Central memory CD4-positive, alpha-beta T cell (primary cell): ENCODE data around the gene CRYBG2.
"Not testable (repeated sequence)": the region's sequence is repeated elsewhere in the genome, so short reads cannot be mapped to it uniquely, and the experiment has no call there.

Experiments used
- DNase-seq: peaks from one replicate; pipeline ENCODE4 v3.0.0; 2022

Gene CRYBG2

DNA sequence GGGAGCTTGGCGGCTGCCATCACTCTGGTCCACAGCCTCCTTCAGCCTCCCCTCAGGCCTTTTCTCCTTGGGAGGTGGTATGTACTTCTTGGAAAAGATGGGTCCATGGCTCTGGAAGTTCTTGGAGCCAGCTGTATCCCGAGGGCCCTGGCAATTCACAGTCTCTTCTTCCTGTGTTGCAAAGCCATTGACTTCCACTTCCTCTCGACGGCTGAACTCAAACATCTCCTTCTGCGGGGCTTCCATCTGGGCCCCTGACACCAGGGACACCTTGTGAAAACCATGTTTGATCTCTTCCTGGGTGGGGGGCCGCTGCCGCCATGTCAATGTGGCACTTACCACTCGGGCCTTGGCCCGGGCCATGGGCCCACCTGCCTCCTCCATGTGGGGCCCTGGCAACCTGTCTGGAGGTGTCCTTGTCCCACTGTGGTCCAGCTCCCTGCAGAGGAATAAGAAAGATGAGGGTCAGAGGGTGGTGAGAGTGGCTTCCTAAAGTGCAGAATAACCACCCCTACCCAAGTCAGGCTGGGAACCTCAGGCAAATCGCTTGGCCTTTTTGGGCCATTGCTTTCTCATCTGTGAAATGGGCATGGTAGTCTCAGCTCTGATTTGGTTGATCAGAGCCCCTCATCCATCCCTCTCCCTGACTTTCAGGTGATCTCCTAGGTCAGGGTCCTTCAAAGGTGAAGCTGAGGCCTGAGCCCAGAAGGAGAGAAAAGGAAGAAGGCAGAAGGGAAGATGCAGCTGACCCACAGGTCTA, 7.5 kb downstream of the CRYBG2 start:
- no peak for DNase-seq

DNA sequence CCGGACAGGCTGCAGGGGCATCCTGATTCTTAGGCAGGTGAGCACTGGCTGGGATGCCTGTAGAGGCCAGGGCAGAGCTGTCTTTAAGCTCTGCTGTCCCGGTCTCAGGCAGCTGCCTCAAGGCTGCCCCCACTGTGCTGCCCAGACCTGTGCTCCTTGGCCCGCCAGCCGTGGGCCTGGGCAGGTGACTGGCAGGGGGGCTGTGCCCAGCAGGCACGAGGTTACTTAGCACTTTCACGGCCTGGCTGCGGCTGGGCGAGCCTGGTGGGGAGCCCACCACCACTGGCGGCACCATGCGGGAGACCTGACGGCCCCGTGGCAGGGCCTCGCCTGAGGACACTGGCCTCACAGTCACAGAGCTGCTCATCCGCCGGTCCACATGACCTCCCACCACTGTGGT, 8.2 kb downstream of the CRYBG2 start:
- DNase-seq: no peak

DNA sequence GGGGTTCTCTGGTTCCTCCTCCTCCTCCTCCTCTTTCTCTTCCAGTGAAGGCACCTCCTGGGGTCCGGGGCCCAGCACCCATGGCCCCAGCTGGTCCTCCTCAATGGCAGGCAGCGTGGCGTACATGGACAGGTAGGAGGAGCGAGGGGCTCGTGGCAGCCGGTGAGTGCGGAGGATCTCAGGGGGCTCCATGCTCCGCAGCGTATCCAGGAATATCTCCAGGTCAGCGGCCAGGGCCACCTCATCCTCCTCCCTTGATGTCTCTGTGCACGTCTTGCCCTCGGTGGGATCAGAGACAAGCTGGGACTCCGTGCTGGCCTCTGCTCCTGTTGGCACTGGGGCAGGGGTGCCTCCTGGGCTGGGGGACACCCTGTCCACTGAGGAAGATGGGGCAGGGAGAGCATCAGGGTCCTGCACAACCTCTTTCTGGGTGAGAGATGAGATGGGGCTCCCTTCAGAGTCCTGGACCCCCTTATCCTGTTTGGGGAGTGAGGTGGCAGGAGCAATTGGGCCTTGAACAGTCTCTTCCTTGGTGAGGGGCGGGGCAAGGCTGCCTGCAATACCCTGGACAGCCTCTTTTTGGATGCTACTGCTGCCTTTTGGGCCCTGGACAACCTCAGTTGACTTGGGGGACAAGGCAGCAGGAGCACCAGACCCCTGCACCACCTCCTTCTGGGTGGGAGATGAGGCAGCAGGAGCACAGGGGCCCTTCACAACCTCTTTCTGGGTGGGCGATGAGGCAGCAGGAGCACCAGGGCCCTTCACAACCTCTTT, 9.6 kb downstream of the CRYBG2 start:
- DNase-seq: no peak

DNA sequence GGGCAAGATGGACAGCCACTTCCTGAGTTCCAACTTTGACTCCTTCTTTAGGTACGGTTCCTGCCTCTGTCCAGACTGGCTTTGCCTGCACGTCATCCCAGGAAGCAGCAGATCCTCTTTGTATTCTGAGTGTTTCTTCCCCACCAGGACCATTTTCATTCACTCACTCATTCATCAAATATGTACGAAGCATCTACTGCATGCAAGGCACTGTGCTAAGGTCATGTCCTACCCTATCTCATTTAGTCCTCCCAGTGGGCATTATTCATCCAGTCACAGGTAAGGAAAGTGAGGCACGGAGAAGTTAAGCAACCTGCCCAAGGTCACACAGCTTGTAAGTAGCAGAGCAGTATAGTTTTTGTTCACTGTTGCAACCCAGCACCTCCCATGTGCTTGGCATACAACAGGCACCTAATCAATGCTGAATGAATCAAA, 13.9 kb downstream of the CRYBG2 start:
- DNase-seq: no peak

DNA sequence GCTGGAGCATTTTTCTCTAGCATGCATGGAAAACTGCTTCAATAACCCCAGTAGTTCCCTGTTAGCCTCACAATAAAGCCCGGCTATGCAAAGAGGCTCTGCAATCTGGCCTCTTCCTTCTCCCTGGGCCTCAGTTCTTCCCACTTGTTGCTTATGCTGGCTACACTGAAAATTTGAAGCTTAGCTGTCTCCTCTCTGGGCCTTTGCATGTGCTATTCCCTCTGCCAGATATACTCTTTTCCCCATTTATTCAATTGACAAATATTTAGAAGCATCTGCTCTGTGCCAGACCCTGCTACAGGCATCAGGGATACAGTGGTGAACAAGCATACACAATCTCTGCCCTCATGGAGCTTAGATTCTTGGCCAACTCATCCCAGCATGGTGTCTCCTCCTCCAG, 15.3 kb downstream of the CRYBG2 start:
- no peak for DNase-seq

DNA sequence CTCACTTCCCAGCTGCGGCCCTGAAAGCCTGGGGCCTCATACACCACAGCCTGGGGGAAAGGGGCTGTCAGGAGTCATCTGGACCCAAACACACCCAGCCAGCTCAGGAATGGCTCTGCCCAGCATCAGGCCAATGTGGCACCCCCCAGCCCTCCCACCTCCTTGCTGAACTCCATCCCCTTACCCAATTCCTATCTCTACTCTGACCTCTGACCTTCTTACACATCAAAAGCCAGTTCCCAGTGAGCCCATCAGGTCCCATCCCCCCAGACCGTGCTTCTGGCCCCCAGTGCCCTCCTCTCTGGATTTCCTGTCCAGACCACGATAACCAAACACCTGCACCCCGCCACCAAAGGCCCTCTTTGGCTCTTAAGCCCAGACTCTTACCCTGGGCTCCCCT, 16.3 kb downstream of the CRYBG2 start:
- DNase-seq: no peak

DNA sequence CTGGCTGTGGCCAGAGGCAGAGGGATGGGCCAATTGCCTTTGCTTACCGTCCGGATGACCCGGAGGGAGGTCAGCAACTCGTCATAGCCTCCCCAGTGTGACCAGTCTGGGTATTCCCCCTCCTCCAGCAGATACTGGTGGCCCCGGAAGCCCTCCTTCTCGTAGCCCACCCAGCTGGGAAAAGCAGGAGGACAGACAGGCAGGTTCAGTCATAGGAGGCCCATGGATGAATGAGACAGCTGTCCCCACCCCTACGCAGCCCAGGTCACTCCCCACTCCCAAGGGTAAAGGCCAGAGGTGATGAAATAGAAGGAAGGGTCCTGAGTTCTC, 16.8 kb downstream of the CRYBG2 start:
- DNase-seq: no peak

DNA sequence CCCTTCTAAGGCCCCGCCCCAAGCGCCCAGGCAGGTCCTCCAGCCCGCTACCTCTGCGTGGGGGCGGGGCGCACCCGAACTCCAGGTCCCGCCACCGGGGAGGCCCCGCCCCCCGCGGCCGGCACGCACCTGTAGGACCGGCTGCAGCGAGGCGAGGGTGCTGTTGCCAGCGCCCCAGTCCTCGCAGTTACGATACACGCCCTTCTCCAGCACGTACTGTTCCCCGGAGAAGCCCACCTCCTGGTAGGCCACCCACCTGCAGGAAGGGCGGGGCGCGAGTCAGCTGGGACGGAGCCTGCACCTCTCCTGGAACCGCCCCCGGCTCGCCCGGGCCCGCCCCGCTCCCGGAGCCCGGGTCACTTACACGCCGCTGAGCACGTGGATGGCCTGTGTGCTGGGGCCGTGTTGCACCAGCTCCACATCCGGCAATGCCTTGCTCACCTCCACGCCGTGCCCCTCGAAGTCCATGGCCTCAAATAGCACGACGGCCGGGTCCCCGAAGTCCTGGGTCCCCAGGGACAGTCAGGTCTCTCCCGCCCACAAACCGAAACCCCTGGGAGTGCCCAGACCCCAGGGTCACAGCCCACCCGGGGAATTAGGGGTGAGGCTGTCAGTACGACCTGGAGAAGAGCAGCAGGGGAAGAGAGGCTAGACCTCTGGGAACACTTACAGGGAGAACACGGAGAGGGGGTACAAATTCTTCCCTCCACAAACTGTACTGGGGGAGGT, 17.3 kb downstream of the CRYBG2 start:
- peak; percentile 78 for DNase-seq

DNA sequence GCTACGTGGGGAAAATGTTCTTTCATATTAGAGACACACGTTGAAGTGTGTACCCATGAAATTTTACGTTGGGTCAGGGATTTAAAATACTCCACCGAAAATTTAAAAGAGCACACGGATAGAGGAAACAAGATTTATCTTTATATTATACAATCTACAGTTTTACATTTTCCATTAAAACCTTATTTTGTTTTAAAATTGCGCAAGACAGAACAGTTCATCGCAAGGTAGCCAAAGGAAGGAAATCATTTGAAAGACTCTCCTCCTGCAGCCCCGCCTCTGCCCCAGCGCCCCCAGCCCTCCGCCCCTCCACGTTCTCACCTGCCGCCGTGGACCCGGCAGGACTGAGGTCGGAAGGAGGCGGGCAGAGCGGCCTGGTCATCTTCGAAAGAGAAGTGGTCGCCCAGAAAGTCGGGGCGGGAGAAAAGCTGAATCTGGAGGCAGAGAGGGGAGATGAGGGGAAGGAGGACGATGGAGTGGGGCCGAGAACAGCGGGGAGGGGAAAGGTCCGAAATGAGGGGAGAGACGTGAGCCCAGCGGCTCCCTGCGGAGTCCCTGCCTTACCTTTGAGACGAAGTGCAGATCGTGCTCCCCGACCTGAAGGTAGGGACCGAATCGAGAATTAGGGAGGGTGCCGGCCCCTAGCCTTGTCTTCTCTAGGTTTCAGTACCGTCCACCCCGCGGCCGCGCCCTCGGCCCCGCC, 18.0 kb downstream of the CRYBG2 start:
- DNase-seq: no peak

DNA sequence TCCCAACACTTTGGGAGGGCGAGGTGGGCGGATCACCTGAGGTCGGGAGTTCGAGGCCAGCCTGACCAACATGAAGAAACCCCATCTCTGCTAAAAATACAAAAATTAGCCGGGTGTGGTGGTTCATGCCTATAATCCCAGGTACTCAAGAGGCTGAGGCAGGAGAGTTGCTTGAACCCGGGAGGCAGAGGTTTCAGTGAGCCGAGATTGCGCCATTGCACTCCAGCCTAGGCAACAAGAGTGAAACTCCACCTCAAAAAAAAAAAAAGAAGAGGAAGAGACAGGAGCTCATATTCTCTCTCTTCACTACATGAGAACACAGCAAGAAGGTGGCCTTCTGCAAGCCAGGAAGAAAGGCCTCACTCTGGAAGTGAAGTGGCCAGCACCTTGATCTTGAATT, 20.6 kb downstream of the CRYBG2 start:
- DNase-seq: not testable (repeated sequence)

DNA sequence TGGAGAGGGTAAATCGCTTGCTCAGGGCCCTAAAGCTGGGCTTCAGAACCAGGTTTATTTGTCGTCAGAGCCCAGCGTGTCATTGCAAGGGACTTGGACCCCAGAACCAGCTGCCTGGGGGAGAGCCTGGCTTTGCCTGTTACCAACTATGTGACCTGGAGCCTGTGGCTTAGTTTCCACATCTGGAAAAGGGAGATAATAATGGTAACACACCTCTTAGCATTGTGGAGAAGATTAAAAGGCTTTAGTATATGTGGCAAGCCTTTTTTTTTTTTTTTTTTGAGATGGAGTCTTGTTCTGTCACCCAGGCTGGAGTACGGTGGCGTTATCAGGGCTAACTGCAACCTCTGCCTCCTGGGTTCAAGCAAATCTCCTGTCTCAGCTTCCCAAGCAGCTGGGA, 23.7 kb downstream of the CRYBG2 start:
- DNase-seq: no peak

DNA sequence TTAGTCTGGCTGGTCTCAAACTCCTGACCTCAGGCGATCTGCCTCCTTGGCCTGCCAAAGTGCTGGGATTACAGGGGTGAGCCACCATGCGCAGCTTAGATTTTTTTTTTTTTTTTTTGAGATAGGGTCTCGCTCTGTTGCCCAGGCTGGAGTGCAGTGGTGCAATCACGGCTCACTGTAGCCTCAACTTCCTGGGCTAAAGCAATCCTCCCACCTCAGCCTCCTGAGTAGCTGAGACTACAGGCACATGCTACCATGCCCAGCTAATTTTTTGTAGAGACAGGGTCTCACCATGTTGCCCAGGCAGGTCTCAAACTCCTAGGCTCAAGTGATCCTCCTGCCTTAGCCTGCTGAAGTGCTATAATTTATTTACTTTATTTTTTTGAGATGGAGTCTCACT, 24.6 kb downstream of the CRYBG2 start:
- not testable (repeated sequence) for DNase-seq

DNA sequence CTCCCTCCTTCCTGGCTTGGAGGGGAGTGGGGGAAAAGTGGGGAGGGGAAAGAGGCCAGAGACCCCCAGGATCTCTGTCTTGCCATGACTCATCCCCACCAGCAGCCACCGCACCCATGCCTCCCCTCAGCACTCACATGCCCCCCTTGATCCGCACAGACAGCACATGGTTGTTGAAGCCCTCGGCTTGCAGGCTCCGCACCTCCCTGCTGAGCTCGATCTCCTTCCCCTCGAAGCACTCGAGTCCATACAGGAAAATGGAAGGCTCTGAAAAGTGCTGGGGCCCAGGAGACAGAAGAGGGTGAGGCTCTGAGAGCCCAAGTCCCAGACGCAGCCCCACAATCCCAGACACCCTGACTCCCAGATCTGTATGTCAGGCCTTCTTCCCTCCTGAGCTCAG, 25.3 kb downstream of the CRYBG2 start:
- no peak for DNase-seq

DNA sequence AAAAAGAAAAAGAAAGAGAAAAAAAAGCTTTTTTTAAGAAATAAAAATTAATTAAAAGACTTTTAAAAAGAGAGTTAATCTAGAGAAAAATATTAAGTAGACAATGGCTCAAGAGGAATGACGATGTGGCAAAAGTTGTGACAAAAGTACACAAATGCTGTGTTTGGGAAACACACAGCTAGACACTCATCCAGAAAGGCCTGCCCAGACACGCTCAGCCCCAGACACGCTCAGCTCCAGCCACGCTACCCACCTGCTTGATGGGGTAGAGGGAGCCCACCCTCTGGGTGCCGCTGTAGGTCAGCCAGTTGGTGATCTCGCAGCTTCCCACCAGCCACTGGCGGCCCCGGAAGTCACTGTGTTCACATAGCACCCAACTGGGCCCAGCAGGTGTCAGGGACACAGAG, 26.0 kb downstream of the CRYBG2 start:
- DNase-seq: no peak

DNA sequence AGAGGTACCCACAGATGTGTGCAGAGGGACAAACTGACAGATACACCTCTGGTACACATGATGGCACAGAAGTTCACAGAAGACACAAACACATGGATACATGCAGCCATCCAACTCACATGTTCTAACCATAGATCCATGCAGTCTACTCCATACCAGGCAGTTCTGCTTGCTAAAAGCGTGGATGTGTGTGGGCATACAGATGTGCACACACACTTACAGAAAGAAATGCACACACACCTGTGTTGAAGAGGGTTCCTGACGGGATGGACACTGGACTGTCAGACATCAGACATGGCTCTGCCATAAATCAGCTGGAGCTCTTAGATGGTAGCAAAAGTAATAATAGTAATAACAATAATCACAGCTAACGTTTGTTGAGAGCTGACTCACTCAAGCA, 29.4 kb downstream of the CRYBG2 start:
- no peak for DNase-seq

DNA sequence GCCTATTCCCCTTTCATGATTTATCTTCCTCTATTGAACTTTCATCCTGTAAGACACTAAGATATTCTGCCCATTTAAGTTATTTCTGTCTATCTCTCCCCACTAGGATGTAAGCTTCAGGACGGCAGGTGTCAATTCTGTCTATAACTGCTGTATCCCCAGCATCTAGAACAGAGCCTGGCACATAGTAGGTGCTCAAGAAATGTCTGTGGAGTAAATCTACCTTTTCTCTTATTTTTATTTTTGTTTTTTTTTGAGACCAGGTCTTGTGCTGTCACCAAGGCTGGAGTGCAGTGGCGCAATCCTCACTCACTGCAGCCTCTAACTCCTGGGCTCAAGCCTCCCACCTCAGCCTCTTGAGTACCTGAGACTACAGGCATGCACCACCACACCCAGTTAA, 30.5 kb downstream of the CRYBG2 start:
- no peak for DNase-seq

DNA sequence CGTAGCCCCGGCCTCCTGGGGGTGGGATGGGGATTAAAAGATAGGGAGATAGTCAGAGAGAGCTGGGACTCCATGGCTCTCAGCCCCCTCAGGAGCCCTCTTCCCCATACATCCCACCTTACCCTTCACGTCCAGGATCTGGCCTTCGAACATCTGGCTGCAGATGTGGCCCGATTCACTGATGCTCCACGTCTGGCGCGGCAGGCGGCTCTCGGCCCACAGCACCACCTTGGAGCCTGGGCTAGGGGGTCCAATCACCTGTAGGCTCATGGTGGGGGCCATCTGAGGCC, 31.9 kb downstream of the CRYBG2 start:
- DNase-seq: no peak

DNA sequence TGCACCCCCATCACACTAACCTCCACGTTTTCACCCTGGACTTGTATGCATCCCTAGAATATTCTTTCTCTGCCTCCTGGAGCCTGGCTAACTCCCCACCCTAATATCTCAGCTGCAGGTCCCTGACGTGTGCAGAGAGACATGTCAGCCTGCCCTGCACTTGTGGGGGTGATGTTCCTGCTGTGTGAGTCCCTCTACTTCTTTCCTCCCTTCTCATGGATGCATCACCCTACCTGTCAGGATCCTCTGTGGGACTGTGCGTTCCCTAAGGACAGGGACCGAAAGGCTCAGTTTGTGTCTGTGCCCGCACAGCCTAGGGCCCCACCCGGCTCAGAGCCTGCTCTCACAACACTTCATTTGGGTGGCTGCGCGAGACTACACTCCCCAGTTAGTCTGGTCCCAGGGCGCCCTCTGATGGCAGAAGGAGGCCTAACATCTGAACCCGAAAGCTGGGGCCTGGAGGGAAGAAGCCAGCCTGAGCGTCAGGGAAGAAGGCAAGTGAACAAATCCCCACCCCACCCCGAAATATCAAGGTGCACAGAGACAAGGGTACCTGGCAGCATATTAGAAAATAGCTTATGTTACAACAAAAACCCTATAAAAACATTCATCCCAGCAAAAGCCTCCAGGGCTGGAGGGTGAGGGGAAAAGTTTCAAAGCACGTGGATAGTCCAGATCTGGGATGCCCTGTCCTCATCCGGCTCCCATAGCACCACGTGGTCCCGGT, 32.5 kb downstream of the CRYBG2 start:
- peak; percentile 88 for DNase-seq

DNA sequence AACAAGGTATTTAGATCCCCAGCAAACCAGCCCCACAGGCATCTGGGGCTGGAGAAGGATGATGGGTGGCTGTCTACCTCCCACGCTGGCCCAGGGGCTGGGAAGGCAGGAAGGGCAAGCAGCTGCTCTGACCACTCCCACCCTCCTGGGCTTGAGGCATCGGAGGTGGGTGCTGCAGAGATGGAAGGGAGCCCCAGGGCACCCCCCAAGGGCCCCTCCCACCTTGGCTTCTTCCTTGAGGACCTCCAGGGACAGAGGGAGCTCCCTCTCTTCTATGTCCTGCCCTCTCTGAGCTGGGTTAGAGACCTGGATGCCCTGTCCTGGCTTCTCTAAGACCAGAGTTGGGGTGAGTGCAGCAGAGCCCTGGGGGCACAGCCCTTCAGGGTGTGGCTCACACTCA, 33.0 kb downstream of the CRYBG2 start:
- no peak for DNase-seq

DNA sequence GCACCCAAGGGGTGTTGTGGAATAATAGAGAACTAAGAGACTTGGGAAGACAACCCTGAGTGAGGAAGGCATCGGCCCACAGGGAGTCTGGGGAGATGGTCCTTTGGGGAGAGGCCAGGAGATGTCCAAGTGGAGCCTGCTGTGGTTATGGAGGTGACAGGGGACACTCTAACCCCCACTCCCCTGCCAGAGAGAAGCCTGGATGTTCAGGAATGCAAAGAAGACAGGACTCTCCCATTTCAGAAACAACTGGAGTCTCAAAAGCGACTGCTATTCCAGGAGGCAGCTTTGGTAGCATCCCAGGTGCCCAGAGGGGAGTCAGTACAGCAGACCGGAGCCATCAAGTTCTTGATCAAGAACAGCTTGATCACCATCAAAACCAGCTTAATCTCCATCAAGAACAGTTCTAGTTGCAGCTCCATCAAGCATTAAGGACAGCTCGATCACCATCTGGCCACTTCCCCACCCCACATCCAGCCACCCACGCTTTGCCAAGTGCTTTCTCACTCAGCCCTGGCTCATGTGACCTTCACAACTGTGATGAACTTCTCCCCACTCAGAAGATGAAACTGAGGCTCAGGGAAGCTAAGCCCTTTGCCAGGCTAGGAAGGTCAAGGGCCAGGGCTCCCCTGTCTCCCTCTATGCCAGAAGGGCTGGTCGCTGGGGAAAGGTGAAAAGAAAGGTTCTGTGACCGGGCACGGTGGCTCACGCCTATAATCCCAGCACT, 35.4 kb downstream of the CRYBG2 start:
- DNase-seq: no peak

DNA sequence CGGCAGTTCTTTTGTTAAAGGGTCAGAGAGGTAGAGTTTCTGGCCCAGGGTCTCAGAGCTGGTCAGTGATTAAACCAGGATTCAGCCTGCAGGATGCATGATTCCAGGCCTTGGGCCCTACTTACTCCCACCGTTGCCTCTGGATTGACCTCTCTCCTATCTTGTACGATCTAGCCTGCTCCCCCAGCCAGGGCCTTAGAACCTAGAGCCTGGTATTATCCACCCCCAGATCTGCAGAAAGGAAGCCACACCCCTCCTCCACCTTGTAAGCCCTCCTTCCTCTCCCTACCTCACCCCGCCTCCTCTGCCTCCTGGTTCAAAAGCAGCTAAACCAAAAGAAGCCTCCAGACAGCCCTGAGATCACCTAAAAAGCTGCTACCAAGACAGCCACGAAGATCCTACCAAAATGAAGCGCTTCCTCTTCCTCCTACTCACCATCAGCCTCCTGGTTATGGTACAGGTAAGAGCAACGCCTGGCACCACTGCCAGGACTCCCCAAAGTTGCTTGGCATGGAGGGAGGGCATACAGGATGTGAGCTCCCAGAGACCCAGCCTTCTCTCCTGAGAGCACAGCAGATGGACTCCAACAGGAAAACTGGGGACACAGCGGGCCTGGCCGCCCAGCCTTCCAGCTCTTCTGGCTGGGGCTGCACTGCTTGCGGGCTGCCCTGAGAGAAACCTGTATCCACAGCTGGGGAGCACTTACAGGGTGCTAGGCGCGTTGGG, 36.2 kb downstream of the CRYBG2 start, which contains the start of gene CD52:
Gene CD52 (plus strand): TSS at position 347 of the 726 bp plus-strand sequence. CDS start 60 bp downstream, at position 407.
- DNase-seq: peak; percentile 81
